ENCODE data around the gene IKBKG.
A peak's percentile ranks its signal among the peaks of the same experiment; 100 is the strongest.
"Not testable (repeated sequence)": the region's sequence is repeated elsewhere in the genome, so short reads cannot be mapped to it uniquely, and the experiment has no call there.

Gene IKBKG

DNA sequence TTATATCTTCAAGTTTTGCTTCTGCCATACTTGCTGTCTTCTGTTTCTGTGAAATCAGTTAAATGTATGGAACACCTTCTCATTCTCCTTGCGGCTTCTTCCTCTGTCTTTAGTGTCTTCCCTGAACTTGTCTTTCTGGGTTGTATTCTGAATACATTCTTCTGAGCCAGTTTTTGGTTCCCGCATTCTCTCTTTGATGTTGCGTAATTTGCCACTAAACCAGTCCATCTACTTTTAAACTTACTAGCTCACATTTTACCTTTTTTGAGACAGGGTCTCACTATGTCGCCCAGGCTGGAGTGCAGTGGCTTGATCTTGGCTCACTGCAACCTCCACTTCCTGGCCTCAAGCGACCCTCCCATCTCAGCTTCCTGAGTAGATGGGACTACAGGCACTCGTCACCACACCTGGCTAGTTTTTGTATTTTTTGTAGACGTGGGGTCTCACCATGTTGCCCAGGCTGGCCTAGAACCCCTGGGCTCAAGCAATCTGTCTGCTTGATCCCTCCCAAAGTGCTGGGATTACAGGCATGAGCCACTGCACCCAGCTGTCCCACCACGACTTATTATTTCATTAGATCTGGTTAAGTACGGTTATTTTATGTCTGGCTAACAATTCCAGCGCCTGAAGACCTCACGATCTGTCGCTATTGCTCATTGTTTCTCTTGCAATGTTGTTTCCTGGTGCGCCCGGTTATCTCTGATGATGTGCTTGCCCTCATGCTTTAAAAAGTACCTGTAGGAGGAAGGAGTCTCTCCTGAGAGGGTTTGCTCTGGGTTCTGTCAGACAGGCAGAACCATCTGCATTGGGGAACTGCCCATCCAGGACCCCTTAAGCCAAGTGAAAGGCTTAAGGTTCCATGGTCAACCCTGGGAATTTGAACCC, 21.6 kb upstream of the IKBKG start:
- DNase-seq (ENCODE audit: insufficient read length, low spot score): no peak
- no peak for FAIRE-seq

- peak; percentile 44 for DNase-seq (ENCODE audit: insufficient read length, low spot score)
- peak; percentile 94 for FAIRE-seq
These were observed 20.3 kb upstream of the IKBKG start for GRCh38 chrX:154526901-154527675.

DNA sequence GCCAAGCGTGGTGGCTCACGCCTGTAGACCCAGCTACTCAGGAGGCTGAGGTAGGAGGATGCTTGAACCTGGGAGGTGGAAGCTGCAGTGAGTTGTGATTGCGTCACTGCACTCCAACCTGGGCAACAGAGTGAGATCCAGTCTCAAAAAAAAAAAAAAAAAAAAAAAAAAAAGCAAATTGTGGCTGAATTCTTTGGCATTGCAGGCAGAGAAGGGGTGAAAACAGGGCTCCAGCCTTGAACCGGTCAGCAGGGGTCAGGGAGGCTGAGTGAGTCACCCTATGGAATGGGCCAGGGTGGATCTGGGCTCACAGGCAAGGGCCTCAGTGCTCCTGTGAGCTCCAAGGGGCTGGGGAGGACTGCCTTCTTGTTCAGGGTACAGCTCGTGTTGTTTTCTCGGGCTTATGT, 18.2 kb upstream of the IKBKG start:
- FAIRE-seq (no peak), DNase-seq (ENCODE audit: insufficient read length, low spot score) (no peak)

DNA sequence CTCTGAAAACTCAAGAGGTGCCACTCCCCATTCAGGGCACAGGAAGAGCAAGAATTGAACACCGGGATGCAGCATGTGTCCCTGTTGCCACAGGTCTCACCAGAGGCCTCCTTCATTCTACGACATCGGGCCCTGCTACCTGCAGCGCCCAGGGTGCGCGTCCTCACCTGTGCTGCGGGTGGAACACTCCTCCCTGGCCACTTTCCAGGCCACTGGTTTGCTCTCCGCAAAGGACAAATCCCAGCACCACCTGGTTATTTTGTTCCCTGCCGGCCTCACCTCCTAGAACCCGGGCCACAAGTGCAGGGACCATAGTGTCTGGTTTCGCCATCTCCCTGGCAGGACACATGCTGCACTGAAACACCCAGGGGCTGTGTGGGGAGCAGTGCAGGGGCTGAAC, 17.1 kb upstream of the IKBKG start:
- DNase-seq (ENCODE audit: insufficient read length, low spot score): no peak
- no peak for FAIRE-seq

DNA sequence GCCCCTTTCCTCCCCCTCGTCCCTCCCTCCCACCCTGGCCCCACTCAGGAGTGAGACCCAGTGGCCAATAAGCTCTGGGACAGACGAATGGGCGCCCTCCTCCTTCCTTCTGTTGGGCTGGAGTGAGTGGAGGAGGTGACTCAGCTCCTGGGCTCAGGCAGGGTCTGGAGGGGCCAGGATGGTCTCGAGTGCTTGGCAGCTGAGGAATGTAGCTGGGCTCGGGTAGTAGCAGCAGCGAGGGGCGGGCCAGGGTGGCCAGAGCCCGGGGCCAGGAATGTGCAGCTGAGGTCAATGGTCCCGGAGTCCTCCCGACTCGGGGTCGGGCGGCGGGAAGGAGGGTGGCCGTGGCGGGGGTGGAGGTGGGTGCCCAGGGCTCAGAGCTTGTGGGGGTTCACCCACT, 15.8 kb upstream of the IKBKG start:
- DNase-seq (ENCODE audit: insufficient read length, low spot score) (no peak), FAIRE-seq (no peak)

GRCh38 chrX:154532690-154533089, 14.7 kb upstream of the IKBKG start:
- DNase-seq (ENCODE audit: insufficient read length, low spot score) (no peak), FAIRE-seq (no peak)

DNA sequence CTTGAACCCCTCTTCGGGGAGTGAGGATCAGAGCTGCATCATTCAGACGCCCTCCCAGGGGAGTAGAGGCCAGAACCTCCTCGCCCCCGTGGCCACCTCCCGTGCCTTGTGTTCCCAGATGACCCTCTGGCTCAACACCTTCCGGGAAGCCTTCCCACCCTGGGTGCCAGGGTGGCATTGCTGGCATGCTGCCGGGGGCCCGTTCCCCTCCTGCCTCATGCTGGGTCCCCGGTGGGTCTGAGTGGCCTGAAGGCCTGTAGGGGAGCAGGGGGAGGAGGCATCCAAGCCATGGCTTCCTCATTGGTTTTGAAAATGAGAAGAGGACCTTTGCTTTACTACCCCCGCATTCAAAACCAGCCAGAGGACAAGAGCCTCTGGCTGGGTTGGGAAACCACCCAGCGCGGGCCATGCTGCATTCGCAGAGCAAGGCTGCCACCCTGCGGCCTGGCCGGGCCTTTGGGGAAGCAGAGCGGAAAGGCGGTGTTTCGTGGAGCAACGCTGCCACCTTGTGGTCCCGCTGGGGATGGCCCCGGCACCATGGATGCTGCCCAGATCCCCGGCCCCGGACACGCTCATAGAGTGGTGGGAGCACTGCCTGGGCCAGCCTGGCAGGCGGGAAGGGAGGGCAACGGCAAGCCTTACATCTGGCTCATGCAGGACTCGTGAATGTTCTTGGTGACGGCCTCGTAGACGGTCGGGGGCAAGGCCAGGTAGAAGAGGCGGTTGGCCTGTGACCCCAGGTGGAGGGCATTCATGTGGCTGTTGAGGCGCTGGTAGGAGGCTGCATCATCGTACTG, 12.7 kb upstream of the IKBKG start:
- peak; percentile 100 for FAIRE-seq
- peak; percentile 79 for DNase-seq (ENCODE audit: insufficient read length, low spot score)

- no peak for DNase-seq (ENCODE audit: insufficient read length, low spot score)
- no peak for FAIRE-seq
These were observed 11.5 kb upstream of the IKBKG start for GRCh38 chrX:154535892-154536291.

DNA sequence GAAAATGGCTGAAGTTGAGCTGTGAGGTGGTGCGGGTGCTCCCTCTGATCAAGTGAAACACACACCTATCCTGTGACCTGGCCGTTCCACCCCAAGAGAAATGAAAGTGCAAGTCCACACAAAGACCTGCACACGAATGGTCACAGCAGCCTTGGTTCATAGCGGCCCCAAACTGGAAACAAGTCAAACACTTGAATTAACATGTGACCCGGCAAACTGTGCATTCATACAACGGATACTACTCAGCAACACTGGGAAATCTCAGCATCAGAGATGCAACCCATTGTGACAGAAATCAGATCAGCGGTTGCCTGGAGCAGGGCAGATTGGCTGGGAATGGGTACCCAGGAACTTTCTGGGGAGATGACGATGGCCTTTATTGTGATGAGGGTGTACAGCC, 8.3 kb upstream of the IKBKG start:
- FAIRE-seq (no peak), DNase-seq (ENCODE audit: insufficient read length, low spot score) (no peak)

- not testable (repeated sequence) for FAIRE-seq; DNase-seq (ENCODE audit: insufficient read length, low spot score)
These were observed 7.1 kb upstream of the IKBKG start for GRCh38 chrX:154540365-154540764.

DNA sequence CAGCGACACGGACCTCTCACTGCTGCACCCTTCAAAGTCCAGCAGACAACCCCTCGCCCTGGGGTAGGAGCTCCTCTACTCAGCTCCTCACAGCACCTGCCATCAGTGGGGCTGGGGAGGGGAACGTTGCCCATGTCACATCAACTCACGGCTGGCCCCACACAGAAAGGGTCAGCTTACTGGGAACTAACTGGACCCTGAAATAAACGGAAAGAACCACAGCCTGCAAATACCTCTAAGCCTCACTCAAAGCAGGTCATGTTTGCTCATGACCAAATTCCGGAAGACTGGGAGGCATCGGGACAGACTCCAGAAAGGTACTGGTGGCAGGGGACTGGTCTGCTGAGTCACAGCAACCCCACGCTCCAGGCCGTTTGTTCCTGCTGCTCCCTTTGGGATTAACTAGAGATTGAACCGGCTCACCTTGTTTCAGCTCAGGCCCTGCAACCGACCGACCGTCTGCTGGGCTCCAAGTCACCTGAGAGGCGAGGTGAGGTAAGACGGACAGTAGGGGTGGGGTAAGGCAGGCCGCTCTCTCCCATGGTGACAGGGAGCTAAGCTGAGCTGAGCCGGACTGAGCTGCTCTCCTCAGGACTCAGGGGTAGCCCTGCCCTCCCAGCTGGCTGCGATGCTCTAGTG, 6.4 kb upstream of the IKBKG start:
- FAIRE-seq: no peak
- DNase-seq (ENCODE audit: insufficient read length, low spot score): no peak

DNA sequence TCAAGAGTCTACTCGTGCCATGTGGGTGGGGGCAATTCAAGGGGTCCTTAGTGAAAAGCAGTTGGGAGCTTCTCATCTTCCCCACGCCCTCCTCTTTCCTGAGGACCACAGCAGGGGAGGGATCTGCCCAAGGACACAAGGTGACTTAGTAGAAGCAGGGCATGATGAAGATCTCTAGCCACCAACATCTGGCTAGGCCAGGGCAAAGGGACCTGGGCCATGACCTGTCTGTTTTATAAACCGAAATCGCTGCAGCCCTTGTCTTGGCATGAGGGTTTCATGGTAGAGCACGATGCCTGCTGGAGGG, 5.9 kb upstream of the IKBKG start:
- FAIRE-seq (no peak), DNase-seq (ENCODE audit: insufficient read length, low spot score) (no peak)

DNA sequence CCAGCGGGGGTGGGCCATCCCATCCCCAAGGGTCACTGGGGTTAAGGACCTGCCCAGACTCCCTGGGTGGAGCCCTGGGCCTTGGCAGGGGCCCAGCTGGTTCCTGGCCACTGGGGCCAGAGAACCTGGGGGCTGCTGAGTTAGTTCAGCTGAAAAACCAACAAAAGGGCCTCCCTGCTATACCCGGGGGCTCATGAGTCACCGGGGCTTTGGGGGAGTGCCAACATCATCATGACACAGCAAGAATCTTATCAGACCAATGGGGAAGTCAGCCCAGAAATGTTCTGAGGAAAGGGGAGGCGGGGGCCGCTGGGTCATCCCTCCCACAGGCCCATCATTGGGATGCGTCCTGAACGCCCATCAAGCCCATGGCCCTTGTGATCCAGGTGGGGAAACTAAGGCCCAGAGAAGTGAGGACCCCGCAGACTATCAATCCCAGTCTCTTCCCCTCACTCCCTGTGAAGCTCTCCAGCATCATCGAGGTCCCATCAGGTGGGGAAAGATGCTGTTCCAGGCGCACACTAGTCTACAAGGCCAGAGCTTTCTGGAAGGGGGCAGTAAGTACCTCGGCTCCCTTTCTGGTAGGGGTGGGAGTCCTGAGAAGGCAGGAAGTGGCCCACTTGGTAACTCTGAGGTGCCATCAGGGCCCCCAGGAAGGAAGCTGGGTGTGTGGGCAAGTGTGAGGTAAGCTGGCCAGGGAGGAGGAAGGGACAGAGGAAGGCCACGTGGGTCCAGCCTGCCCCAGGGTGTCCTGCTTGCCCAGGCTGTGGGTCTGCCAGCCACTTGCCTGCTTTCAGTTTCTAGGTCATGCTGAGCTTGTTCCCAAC, 5.3 kb upstream of the IKBKG start:
- FAIRE-seq: no peak

GRCh38 chrX:154542723-154543424, 4.5 kb upstream of the IKBKG start:
- FAIRE-seq: peak; percentile 90

More for the DNA sequence above, 5.3 kb upstream of the IKBKG start:
- no peak for DNase-seq (ENCODE audit: insufficient read length, low spot score)

GRCh38 chrX:154545673-154546274, 1.6 kb upstream of the IKBKG start:
- DNase-seq (ENCODE audit: insufficient read length, low spot score) (no peak), FAIRE-seq (no peak)

More at GRCh38 chrX:154542723-154543424, 4.5 kb upstream of the IKBKG start:
- no peak for DNase-seq (ENCODE audit: insufficient read length, low spot score)

DNA sequence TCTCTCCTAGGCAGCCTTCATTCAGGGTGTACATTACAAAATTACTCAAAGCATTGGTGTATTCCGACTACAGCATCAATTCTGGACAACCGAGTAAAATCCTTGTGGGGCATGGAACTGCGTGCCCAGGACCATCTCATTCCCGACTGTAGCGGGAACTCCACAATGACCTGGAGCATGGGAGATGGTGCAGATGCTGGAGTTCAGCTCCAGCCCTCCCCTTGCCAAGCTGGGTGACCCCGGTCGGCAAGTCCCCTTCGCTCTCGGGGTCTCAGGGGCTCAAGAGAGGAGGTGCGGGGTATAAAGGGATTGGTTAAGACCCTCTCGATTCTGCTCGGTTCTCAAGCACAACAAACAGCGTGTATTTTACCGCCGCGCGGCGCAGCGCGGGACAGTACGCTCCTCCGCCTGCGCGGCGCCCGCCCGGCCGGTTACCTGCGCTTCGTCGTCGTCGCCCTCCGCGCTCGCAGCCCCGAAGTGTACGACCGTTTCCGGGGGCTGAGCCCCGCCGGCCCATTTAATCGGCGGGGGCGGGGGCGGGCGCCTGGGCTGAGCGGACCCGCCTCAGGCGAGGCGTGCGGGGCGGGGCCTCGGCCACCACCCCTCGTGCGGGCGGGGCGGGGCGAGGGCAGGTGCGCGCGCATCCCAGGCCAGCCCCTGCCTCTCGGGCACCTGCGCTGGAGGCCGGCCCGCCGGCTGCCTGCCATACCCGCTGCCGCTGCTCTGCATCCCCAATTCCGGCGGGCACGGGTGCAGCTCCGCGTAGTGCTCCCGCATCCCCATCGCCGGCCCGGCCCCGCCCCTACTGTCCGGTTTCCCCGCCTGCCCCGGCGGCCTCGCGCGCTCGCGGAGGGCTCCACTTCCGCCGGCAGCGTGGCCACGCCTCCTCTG, 821 bp upstream of the IKBKG start, which contains the start of gene G6PD:
Gene G6PD (minus strand): TSS at position 493 of the 891 bp plus-strand sequence. CDS start 691 bp downstream, outside the sequence.
- FAIRE-seq: no peak
- peak; percentile 49 for DNase-seq (ENCODE audit: insufficient read length, low spot score)

- FAIRE-seq (no peak), DNase-seq (ENCODE audit: insufficient read length, low spot score) (no peak)
These were observed 552 bp downstream of the IKBKG start for GRCh38 chrX:154548028-154548316.

DNA sequence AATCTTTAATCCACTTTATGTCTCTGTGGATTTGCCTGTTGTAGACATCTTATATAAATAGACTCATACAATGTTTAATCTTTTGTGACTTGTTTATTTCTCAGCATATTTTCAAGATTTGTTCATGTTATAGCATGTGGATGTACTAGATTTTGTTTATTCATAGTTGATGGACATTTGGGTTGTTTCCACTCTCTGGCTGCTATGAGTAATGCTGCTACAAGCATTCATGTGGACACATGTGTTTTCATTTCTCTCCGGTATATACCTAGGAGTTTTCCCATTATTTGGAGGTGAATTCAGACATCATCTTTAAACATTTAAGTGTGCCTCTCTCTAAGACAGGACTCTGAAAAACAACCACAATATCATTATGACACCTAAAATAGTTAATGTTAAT, 2.3 kb downstream of the IKBKG start:
- FAIRE-seq: no peak
- no peak for DNase-seq (ENCODE audit: insufficient read length, low spot score)
